ENCODE measurements around the gene CLTCL1. TPM values are rescaled to one million over a fixed set of nuclear protein-coding genes. Genes with fewer than 3 reads are reported as not detected.

The CLTCL1 gene
- total and polyA plus RNA-seq, 2 donors (not counting 1 experiment from before 2014, with no cell fraction given): 1.0 to 5.5 TPM

- intact Hi-C loops (cut with micrococcal nuclease): no loop called here
- H3K27ac ChIP-seq (ENCODE audit: low read length in 2 of 2): no peak overlapping the region
- H3K27me3 ChIP-seq (replicated peaks in 1 of 4; ENCODE audit: control extremely low read depth in 1 of 4, control insufficient read depth in 3 of 4, insufficient read depth in 4 of 4, low read length in 3 of 4): no peaks in the 10 kb centered on the region
- Mint-ChIP-seq H3K27me3 (no peaks in the 10 kb centered on the region), H3K4me3 (no peak overlapping the region), H3K4me1 (no peaks in the 10 kb centered on the region), H3K27ac (no peak overlapping the region), H3K9me3 (ENCODE audit: insufficient read depth) (no peaks in the 10 kb centered on the region)
- 96% methylated on average over 13 of the region's 13 CpGs for WGBS (ENCODE audit: insufficient coverage)
- DNase-seq (no peak), ATAC-seq (ENCODE audit: low read depth) (no peak)
- no peaks in the 10 kb centered on the region for H3K79me2 ChIP-seq (ENCODE audit: control insufficient read depth, insufficient read depth, low read length)
- H3K4me3 ChIP-seq (ENCODE audit: control extremely low read depth in 1 of 5, extremely low read depth in 1 of 5, insufficient read depth in 1 of 5, low read depth in 2 of 5, low read length in 4 of 5): no peak overlapping the region
- H3K36me3 ChIP-seq (replicated peaks in 1 of 2; ENCODE audit: control extremely low read depth in 1 of 2, control insufficient read depth in 1 of 2, extremely low read depth in 1 of 2, insufficient read depth in 2 of 2, low read length in 1 of 2): peaks cover 2 to 38% of the 10 kb centered on the region in 2 experiments
- POLR2A ChIA-PET: no interaction called here
- H3K9ac ChIP-seq (ENCODE audit: low read length): no peak overlapping the region
- H3K4me1 ChIP-seq (ENCODE audit: control insufficient read depth in 2 of 2, insufficient read depth in 2 of 2, low read length in 2 of 2): no peaks in the 10 kb centered on the region
- no peak for TF ChIP-seq EZH2 (IDR thresholded peaks at IDR 0.05; ENCODE audit: borderline replicate concordance, insufficient read depth, low read depth, low read length, poor library complexity, severe bottlenecking)
- no peak for TF ChIP-seq CTCF (IDR thresholded peaks at IDR 0.05)
- no peak overlapping the region for H2AFZ ChIP-seq (ENCODE audit: insufficient read depth, low read depth, low read length, poor library complexity, severe bottlenecking)
- H4K20me1 ChIP-seq (ENCODE audit: control insufficient read depth, insufficient read depth, low read length, poor library complexity, severe bottlenecking): peaks cover 11% of the 10 kb centered on the region
- no peaks in the 10 kb centered on the region for H3K9me3 ChIP-seq (ENCODE audit: control extremely low read depth in 1 of 3, control insufficient read depth in 2 of 3, insufficient read depth in 1 of 3, low read length in 2 of 3)
- CTCF ChIA-PET: interaction anchor here (0.7 to 1.6 kb wide), 3 partner anchors 11 to 46 kb away, joined by 3 to 6 read pairs (median 5); partner anchors contain the start of gene ESS2
- H3K4me2 ChIP-seq (replicated peaks; ENCODE audit: low read depth, low read length, poor library complexity, severe bottlenecking): no peak overlapping the region
These were observed 158.0 kb downstream of the CLTCL1 start for GRCh38 chr22:19133561-19133960.

- H3K9me3 ChIP-seq (ENCODE audit: control extremely low read depth in 1 of 3, control insufficient read depth in 2 of 3, insufficient read depth in 1 of 3, low read length in 2 of 3): no peaks in the 10 kb centered on the region
- POLR2A ChIA-PET: no interaction called here
- no peaks in the 10 kb centered on the region for H3K79me2 ChIP-seq (ENCODE audit: control insufficient read depth, insufficient read depth, low read length)
- H3K4me1 ChIP-seq (ENCODE audit: control insufficient read depth in 2 of 2, insufficient read depth in 2 of 2, low read length in 2 of 2): no peaks in the 10 kb centered on the region
- H2AFZ ChIP-seq (ENCODE audit: insufficient read depth, low read depth, low read length, poor library complexity, severe bottlenecking): no peak overlapping the region
- Mint-ChIP-seq H3K9me3 (ENCODE audit: insufficient read depth) (no peaks in the 10 kb centered on the region), H3K4me3 (no peak overlapping the region), H3K4me1 (no peaks in the 10 kb centered on the region), H3K27ac (no peak overlapping the region), H3K27me3 (no peaks in the 10 kb centered on the region)
- H3K9ac ChIP-seq (ENCODE audit: low read length): no peak overlapping the region
- intact Hi-C loops (cut with micrococcal nuclease): no loop called here
- H3K27me3 ChIP-seq (replicated peaks in 1 of 4; ENCODE audit: control extremely low read depth in 1 of 4, control insufficient read depth in 3 of 4, insufficient read depth in 4 of 4, low read length in 3 of 4): no peaks in the 10 kb centered on the region
- 94% methylated on average over 7 of the region's 9 CpGs for WGBS (ENCODE audit: insufficient coverage)
- TF ChIP-seq EZH2 (IDR thresholded peaks at IDR 0.05; ENCODE audit: borderline replicate concordance, insufficient read depth, low read depth, low read length, poor library complexity, severe bottlenecking): no peak
- TF ChIP-seq CTCF (IDR thresholded peaks at IDR 0.05): no peak
- H3K4me2 ChIP-seq (replicated peaks; ENCODE audit: low read depth, low read length, poor library complexity, severe bottlenecking): no peak overlapping the region
- DNase-seq (no peak), ATAC-seq (ENCODE audit: low read depth) (no peak)
- H3K4me3 ChIP-seq (ENCODE audit: control extremely low read depth in 1 of 5, extremely low read depth in 1 of 5, insufficient read depth in 1 of 5, low read depth in 2 of 5, low read length in 4 of 5): no peak overlapping the region
- CTCF ChIA-PET: interaction anchor here (1.6 kb wide), 1 partner anchor 12 kb away, joined by 6 read pairs; the partner anchor contains the start of gene ESS2
- peaks cover 2 to 32% of the 10 kb centered on the region in 2 experiments for H3K36me3 ChIP-seq (replicated peaks in 1 of 2; ENCODE audit: control extremely low read depth in 1 of 2, control insufficient read depth in 1 of 2, extremely low read depth in 1 of 2, insufficient read depth in 2 of 2, low read length in 1 of 2)
- H3K27ac ChIP-seq (ENCODE audit: low read length in 2 of 2): no peak overlapping the region
- peaks cover 11% of the 10 kb centered on the region for H4K20me1 ChIP-seq (ENCODE audit: control insufficient read depth, insufficient read depth, low read length, poor library complexity, severe bottlenecking)
These were observed 158.7 kb downstream of the CLTCL1 start for GRCh38 chr22:19132693-19133400.

Measured in B cell (primary cell).